T-helper 22 cell (primary cell): ENCODE data around the gene NDUFAF8.

ENCODE experiments used
- DNase-seq: peaks from one replicate; pipeline ENCODE4 v3.0.0-alpha.2; 2020; ENCODE audit warnings: low read depth

The NDUFAF8 gene

DNA sequence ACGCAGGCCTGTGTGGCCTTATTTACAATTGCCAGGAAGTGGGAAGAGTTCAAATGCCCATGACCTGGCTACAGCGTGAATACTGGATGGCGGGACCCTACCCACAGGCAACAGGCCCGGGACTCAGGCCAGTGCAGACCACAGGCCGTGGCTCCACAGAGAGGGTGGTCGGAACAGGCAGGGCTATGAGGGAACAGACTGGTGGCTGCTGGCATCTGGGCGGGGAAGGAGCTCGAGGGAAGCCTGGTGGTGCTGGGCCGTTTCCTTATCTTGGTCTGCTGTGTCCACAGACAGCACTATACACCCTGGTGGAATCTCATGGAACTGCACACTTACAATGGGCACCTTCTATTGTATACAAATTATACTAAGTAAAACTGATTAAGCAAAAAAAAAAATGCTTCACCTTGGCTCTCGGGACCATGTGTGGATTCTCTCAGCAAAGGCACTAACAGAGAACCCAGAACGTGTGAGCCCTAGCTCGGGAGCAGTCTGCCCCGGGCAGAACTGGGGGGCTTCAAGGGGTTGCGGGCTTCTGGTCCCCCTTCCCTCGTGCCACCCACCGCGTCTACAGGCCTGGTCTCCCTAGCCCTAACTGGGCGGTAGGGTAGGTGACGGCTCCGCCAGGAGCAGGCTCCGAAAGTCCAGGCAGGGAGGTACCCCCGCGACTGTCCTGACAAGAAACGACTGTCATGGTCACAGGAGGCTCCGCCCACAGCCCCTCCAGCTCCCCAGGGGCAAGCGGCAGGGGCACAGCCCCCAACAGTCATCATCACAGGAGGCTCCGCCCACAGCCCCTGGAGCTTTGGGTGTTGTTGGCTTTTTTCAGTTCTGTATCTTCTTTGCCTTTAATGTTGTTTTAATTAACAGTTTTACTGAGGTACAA, 38.2 kb upstream of the NDUFAF8 start:
- no peak for DNase-seq

DNA sequence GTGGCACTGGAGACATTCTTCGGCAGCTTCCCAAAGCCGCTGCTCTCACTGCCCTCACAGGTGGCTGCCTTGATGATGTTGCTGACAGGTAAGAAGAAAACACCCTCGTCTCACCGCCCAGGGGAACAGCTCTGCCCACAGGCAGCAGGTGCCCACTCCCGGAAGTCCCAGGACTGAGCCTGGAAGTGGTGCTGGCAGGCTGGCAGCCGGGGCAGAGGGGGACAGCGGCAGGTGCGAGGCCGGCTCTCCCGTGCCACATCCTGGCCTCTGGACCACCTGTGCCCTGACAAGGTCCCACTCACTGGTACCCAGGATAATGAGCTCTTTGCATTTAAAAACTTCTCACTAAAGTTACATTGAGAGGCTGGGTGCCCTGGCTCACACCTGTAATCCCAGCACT, 36.8 kb upstream of the NDUFAF8 start:
- DNase-seq: no peak

DNA sequence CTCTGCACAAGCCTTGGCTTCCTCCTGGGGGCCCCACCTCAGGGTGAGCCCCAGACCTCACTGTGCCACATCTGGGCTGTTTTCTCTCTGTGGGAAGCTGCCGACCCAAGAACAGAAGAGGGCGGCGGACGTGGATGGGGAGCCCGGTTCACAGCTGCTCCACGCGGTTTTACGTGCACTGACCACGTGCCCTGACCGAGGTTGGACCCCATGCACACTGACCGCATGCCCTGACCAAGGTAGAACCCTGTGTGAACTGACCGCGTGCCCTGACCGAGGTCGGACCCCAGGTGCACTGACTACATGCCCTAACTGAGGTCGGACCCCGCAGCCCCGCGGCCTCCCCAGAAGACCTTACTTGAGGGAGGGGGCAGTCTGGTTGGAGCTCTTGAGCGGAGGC, 36.0 kb upstream of the NDUFAF8 start:
- DNase-seq: no peak

DNA sequence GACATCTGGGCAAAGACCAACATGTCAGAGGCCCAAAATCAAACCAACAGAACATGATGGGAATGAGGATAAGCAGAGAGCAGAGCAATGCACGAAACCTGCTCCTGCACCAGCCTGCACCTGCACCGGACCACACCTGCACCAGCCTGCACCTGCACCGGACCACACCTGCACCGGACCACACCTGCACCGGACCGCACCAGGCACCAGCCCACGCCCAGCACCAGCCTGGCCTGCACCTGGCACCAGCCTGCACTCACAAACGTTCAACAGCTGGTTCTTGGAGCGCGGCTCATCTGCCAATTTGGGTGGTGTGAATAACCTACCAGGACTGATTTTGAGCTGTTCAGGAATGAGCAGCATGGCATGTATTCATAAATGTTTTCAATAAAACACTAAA, 34.5 kb upstream of the NDUFAF8 start:
- DNase-seq: no peak

DNA sequence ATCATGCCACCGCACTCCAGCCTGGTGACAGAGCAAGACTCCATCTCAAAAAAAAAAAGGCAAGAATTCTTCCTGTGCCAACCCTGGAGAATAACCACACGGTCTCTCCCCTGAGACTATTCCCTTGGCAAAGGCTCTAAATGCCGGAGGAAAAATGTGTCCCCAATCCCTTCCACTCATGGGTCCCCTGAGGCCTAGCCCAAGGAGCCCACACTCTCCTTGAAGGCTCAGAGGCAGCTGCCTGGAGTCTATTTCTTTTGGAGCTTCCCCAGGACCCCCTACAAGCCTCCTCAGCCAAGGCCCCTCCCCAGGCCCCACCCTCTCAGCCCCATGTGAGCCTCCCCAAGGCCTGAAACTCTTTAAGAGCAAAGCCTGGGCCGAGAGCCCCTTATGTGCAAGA, 33.0 kb upstream of the NDUFAF8 start:
- no peak for DNase-seq

DNA sequence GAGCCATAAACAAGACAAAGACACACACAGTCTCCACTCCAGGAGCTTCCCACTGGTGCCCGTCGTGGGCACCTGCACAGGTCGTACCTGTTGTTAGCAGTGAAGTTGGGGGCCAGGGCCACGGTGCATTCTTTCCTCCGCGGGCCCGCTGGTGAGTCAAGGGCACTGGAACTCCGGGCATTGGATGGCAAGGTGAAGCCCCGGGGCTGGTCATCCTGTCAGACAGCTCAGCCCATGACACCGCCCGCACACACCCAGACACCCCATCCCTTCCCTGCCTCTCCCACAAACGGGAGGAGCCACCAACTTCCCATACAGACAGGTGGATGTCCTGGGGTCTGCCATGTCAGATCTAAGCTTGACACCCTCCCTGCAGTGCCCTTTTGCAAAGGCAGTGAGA, 32.5 kb upstream of the NDUFAF8 start:
- no peak for DNase-seq

DNA sequence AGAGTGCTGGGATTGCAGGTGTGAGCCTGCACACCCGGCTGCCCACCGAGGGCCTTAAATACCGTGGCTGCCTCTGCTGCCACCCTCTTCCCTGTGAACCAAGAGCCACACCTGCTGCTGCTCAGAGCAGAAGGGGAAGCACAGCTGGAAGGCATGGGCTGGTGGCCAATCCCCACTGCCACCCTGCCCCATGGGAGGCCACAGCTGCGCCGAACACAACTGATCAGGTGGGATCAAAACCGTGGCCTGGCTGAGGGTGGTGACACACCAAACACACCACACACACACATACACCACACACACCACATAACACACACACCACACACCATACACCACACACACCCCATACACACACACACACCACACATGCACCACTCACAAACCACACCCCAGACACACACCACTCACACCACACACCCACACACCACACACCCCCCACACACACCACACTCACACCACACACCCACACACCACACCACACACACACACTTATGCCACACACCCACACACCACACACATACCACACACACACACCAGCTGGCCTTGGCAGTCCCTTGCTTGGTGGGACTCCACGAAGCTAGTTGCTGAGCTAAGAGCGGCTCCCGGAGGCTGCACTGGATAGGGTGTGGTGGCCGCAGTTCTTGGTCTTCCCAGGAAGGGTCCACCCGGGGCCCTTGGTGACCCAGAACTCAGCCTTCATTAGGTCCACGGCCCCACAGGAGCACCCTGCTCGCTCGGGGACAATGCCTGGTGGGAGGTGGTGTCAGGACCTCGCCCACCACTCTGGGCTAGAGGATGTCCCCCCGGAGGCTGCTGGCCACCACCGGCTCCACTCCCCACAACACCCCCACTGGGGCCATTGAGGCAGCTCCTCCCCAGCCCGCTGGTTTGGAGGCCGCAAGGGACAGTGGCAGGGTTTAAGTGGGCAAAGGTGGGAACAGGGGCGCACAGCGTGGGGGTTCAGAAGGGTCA, 31.2 kb upstream of the NDUFAF8 start:
- no peak for DNase-seq

DNA sequence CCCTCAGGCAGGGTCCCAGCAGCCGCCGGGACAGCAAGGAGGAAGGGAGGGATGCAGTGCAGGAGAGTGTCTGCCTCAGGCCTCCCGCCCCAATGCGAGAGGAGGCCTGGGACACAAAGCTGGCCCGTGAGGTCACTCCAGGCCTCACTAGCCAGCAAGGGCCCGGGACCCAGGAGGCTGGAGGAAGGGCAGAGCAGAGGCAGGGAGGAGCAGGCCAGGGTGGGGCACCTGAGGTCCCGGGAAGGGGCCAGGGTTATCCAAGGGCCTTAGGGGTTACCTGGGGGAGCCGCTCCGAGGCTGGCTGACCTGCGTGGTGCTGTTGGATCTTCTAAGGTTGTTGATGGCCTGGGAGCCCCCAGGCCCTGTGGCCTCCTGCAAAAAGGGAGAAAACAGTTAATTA, 30.5 kb upstream of the NDUFAF8 start:
- no peak for DNase-seq

DNA sequence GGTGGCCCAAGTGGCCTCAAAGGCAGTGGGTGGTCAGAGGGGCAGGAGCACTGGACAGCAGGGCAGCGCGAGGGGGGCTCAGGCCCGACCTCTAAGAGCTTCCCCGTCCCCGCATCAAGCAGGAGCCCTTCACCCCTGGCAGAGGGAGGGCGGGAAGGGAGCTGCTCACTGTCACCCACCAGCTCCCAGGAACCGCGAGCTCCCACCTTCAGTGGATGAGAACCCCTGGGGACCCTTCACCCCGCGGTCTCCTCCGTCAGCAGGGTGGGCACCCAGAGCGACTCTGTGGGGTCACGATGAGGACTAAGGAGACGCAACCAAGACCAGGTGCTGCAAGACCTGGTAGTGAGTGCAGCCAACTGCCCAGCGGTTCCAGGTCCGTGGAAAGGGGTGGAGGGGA, 30.0 kb upstream of the NDUFAF8 start:
- DNase-seq: no peak

DNA sequence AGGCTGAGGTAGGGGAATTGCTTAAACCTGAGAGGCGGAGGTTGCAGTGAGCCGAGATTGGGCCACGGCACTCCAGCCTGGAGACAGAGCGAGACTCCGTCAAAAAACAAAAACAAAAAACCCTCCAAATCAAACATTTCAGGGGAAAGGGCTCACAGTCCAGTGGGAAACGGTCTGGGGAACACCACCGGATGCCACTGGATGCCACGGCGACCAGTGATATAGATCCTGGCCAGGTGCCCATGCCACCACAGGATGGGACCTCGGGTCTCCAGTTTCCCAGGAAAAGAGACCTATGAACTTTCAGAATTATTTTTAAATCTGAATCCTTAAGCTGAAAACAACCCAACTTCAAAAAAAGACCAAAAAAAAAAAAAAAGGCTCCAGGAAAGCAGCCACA, 28.7 kb upstream of the NDUFAF8 start:
- DNase-seq: no peak

DNA sequence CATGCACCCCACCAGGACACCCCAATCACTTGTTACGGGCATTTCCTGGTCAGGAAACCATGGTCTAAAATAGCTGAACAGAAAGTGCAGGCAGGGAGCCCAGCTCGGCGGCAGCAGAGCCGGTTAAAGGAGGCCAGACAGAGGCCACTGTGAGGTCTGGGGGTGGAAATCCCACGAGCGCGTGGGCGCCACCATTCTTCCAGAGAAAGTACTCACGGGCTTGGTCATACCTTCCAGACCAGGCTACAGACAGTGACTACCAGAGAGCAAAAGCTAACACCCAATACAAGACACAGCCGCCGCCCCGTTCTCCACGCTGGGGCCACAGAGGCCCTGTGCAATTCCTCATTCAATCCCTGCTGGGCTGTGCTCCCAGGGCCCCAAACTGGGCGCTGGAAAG, 28.2 kb upstream of the NDUFAF8 start:
- DNase-seq: no peak

DNA sequence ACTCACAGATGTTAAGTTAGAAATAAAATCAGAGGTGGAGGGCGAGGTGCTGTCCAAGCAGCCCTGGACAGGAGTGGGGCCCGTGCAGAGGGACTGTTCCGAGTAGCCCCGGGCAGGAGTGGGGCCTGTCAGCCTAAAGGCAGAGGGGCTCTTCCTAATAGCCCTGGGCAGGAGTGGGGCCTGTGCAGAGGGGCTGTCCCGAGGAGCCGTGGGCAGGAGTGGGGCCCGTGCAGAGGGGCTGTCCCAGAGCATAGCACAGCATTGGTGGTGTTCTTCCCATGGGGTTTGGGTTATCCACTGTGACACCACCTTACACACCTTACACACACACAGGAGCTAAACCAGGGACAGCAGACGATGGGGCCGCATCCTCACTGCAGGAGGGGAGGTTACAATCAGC, 26.8 kb upstream of the NDUFAF8 start:
- DNase-seq: no peak

DNA sequence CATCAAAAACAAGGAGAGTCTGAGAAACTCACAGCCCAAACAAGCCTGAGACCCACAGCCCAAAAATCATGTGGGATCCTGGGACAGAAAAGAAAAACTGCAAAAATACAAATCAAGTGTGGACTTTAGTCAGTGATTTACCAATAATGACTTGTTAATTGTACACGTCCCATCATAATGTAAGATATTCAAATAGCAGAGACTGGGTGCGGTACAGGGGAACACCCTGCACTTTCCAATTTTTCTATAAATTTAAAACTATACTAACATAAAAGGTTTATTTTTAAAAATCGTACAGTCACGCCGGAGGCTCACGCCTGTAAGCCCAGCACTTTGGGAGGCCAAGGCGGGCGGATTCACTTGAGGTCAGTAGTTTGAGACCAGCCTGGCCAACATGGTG, 25.1 kb upstream of the NDUFAF8 start:
- no peak for DNase-seq

DNA sequence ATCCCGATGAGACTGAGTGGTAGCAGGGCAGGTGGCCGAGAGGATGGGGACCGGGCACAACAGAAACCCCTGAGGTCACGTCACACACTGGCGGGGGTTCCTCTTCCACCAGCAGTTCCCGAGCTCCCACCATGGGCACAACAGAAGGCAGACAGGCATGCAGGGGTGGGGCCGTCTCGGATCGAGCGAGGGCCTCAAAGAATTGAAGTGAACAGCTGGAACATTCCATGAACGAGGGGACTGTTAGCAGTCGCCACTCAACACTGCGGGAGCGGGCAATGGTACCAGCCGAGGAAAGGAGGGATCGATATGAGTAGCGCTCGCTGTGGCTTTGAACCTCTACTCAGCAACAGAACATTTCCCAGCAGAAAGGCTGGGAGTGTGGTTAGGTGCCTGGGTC, 21.6 kb upstream of the NDUFAF8 start:
- no peak for DNase-seq

DNA sequence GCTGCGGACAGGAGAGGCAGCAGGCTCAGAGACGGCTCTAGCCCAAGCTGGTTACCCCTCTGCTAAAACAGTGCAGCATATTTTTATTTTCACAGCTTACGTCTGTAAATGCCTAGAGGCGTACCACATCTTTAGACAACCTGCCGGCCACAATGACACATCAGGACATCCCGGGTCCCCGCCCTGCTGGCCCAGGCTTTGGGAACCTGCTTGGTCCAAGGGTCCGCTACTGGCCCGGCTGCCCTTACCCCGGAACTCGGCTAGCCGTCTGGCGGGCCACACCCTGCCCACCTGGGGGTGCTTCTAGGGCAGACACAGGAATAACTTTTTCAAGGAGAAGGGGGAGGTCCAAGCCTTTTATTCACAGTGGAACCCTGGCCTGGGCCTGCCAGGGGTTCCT, 20.7 kb upstream of the NDUFAF8 start:
- DNase-seq: no peak

DNA sequence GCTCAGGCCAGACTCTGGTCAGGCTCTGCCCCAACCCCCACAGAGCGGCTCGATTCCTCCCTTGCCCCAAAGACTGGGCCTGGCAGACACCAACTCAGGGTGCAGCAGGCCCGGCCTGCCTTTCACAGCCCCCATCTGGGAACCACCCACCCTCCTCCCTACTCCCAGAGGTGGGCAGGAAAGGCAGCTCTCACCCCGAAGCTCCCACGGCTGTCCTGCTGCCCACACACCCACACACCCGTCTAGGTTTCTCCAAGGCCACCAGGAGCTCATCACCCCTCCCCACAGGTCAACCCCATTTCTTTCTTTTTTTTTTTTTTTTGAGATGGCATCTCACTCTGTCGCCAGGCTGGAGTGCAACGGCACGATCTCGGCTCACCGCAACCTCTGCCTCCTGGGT, 20.1 kb upstream of the NDUFAF8 start:
- no peak for DNase-seq

DNA sequence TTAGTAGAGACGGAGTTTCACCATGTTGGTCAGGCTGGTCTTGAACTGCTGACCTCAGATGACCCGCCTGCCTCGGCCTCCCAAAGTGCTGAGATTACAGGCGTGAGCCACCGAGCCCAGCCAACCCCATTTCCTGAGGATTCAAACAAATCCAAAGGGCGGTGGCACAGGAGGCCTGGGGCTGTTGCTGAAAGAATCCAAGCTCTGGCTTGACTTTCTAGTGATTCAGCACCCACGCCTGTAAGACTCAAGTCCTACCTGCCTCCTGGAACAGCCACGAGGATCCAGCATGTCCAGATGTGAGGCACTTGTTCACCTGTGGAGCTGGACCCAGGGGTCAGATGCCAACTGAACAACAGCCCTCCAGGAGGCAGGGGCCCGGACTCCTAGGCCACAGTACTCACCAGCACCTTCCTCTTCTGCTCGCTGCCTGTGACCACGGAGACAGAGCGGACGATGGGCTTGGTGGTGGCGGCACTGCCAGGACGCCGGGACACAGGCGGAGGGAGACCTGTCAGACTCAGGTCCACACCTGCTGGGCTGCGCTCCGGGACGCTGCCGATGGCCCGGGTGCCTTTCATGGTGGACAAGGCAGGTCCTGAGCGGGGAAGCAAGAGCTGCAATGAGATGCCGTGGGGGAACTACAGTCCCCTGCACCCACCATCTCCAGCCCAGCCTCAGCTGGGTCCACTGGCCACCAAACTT, 19.5 kb upstream of the NDUFAF8 start:
- no peak for DNase-seq

DNA sequence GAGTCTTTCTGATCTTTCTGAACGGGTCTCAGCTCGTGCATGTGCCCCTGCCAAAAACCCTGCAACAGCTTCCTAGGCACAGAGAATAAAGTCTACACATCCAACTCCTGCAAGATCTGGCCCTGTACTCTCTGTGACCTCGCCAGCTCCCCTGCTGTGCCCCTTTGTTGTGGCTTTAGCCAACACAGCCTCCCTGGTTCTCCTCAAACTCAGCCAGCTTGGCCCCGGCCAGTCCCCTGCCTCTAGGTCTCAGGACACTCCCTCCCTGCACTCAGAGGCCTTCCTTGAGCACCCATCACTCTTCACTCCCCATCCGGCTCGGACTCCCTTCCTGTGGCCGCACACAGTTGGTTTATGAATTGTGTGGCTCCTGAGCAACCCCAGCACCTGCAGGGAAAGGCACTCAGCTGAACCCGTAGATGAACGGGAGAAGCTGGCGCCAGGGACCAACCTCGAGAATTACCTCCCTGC, 17.7 kb upstream of the NDUFAF8 start:
- no peak for DNase-seq

DNA sequence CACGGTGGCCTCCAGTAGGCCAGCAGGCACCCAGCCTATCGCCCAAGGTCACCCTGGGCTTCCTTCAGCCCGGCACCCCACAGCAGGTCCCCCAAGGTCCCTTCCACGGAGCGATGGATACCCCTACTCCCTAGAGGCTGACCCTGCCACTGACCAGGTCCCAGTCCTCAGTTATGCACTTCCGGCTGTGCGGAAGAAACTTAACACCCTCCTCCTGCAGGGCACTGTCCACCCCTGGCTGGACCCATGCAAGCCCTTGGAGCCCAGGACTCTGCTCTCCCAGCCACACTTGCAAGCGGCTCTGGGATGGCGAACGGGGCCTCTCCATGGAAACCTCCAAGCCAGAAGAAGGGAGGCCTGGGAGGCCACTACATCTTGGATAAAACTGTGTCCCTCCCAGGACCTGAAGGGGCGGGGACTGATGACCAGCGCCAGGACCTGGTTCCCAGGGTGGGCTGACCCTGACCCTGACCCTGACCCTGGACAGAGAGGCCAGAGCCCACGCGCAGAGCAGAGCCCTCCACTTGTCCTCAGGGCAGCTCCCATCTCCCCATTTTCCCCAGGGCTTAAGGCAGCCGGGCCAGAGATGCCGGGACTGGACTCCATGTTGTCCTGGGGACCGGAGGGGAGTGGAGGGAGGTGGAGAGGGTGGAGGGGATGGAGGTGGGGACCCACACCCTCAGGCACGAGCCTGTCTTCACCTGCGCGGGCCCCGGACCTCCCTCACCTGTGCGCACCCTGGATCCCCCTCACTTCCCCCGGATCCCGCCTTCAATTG, 17.1 kb upstream of the NDUFAF8 start:
- DNase-seq: no peak

DNA sequence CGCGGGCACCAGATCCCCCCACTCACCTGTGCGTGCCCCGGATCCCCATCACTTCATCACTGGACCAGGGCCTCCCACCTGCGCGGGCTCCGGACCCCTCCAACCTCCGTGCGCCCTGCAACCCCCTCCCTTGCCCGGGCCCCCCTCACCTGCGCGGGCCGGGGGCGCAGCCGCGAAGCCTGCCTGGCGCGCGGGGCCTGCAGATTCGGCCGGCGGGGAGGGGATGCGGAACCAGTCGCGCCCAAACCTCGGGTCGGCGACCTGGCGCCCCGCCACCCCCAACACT, 16.6 kb upstream of the NDUFAF8 start:
- DNase-seq: no peak

DNA sequence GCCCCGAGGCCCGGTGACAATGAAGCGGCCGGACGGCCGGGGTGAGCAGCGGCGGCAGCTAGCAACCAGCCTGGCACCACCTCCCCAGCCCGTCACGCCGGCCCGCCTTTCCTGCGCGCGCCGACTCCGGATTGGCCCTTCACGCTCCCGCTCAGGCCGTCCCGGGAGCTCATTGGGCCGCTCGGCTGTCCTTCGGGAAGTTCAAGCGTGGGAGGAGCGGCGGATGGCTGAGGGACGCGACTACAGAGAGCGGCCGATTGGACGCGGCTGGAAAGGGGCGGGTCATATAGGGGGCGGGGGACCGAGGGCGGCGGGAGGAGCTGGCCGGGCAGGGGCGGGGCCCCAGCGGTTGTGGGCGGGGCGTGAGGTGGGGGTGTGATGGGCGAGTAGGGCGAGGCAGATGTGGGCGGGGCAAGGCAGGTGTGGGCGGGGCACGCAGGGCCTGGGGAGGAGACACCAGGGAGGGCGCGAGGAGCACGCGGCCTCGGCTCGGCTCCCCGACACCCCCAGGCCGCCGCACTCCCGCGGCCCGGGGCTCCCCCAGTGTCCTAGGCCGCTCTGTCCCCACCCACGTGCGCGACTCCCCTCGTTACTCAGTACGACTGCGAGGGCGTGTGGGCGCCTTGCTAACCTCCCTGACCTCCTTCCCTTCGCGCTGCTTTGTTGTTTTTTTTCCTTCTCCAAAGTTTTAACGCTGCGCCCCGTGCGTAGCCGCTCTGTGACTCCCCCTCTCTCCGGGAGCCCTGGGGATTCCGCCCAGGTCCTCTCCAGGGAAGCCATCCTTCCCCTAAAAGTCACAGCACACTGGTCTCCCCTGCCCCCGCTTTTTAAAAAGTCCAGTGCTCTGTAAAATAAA, 16.0 kb upstream of the NDUFAF8 start, which contains the start of gene CEP131:
Gene CEP131 (minus strand): TSS at position 60 of the 856 bp plus-strand sequence. CDS start 2,909 bp downstream, outside the sequence.
- DNase-seq: peak; percentile 98
